GM21576 (cell line): ENCODE measurements around the gene OPRD1.
"Not testable (repeated sequence)": the region's sequence is repeated elsewhere in the genome, so short reads cannot be mapped to it uniquely, and the experiment has no call there.

Source experiments
- ATAC-seq: cut with Tn5 transposase; IDR thresholded peaks from one replicate; pipeline ENCODE4 v1.9.1; 2021; ENCODE audit warnings: mild to moderate bottlenecking, moderate library complexity; ENCODE audit not compliant: unreplicated experiment

OPRD1 gene

DNA sequence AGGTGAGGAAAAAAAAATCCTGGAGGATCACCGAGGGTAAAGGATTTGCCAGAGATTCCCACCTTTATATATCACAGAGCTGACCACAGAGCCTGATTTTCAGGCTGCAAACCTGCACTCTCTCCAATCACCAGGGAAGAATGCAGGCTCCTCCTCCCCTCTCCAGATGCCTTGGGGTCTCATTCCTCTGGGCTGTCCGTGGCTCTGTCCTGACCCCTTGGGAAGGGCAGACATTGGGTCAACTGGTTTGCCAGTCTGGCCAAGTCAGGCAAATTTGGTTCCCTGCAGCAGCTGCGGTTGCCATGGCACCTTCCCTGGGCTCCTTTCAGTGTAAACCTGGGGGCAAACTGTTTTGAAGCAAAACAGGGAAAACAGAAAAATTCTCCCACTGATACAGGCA lies 11.6 kb upstream of the OPRD1 start:
- ATAC-seq: no peak

DNA sequence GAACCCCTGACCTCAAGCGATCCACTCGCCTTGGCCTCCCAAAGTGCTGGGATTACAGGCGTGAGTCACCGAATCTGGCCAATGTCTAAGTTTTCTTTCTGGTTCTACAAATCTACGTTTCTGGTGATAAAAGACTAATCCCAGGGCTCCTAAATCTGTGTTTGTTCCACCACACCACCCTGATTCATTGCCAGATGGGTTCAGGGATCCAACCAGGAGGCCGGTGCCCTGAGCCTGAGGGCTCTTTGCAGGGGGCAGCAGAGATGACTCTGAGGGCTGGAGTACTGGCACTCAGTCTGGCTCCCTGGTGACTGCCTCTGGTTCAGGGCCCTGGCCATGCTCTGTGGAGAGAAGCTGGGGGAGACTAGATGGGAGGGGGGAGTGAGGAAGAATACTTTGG lies 10.5 kb upstream of the OPRD1 start:
- ATAC-seq: no peak

DNA sequence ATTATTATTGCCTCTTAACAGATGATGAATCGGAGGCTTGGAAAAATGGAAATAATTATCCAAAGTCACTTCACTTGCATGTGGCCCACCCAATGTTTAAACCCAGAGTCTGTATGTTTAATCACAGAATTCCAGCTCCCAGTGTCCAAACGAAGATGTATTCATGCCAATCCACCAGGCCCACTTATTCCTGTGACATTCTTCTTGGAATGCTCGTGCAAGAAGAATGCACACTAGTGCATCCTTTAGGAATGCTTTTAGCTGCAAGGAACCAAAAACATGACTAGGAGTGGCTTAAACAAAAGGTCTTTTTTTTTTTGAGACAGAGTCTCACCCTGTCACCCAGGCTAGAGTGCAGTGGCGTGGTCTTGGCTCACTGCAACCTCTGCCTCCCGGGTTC lies 8.9 kb upstream of the OPRD1 start:
- no peak for ATAC-seq

DNA sequence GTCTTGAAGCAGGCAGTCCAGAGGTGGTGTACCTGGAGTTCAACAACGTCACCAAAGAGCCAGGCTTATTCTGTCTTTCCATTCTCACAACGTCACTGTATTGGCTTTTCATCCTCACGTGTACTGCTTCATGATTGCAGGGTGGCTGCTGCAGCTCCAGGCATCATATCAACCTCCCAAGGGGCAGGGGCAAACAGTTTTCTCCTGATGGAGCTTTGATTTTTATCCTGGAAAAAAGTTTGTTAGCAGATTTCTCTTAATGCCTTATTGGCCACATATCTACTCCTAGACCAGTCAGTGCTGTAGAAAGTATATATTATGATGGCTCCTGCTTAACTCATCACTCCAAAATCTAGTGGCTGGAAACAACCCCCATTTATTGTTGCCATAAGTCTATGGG lies 8.3 kb upstream of the OPRD1 start:
- ATAC-seq: no peak

DNA sequence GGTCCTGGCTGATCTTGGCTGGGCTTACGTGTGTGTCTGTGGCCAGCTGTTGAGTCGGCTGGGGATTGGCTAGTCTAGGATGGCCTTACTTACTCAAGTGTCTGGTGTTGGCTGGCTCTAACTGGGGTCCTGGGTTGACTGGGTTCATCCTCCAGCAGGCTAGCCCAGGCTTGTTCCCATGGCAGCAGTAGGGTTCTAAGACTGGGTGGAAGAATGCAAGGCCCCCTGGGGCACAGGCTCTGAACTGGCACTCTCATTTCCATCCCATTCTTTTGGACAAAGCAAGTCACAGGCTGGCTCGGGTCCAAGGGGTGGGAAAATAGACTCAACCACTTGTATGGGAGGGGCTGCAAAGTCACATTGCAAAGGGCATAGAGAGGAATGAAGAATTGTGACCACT lies 7.9 kb upstream of the OPRD1 start:
- ATAC-seq: no peak

DNA sequence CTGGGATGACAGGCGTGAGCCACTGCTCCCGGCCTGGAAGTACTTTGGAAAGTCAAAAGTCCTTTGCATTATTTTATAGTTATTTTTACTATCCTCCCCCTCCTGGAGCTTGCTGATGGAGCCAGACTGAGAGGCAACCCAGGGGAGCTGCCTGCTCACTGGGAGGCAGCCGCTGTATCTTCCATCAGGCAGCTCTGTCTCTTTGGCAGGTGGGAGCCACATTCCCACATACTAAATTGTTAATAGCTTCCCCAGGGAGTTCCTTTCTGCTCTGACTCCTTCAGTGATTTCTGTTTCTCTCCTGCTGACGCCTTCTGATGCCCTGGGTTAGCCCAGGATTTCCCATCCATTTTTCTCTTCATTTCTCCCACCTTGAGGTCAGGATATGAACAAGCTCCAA lies 4.9 kb upstream of the OPRD1 start:
- ATAC-seq: no peak

DNA sequence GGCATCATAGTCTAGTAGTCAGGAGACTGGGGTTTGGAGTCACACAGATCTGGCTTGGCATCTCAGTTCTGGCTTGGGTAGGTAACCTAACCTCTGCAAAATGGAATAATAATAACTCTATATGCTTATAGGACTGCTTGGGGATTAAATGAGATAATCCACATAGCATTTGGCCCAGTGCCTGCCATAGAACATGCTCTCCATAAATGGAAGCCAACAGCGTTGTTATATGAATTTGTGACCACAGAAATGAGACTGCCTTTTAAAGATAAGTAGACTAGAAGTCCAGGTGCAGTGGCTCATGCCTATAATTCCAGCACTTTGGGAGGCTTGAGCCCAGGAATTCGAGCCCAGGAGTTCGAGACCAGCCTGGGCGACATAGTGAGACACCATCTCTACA lies 4.0 kb upstream of the OPRD1 start:
- ATAC-seq: no peak

DNA sequence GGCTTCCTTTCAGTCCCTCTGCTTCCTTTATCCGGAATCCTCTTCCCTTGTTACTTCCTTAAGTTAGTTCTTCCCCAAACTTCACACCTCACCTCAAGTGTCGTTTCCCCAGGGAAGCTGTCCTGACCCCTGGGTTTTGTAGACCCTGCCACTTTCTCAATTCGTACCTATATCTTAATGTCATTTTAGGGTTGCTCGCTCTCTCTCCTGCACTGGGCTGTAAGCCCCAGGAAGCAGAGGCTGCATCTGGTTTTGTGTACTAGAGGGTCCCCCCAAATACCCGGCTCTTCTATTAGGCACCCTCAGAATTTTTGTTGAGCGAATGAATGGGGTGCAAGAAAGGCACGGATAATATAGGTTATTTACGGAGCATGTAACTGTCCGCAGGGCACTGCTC lies 603 bp upstream of the OPRD1 start:
- no peak for ATAC-seq

DNA sequence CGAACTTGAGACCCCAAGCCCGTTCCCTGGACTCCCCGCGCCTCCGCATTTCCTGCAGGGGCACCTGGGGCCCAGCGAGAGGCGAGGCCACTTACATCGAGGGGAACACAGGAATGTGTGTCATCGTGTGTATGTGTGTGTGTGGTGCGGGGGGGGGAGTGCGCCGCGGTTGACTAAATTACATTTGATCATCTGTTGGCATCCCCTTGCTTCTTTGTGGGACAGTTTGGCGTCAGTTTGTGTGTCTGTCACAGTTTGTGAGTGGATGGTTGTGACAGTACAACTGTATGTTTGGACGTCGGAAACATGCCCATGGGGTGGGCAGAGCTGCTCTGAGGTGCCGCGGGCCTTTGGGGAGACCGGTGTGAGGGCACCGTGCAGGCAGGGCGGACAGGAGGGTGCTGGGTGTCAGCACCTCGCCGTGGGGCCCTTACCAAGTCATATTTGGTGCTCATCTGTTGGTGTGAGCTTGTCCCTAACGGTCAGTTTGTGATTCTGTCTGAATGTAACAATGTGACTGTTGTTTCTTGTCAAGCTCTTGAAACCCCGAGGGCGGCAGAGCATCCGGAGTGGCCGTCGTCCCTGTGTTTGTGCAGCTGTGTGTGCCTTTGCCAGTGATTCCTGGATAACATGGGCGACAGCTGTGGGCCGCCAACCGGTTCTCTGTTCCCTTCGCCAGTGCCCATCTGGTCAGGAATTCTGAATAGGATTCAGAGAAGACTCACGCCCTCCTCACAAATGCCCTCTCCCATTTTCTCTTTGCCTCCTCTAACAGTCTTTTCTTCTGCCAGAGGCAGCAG lies 899 bp downstream of the OPRD1 start:
- ATAC-seq: no peak

DNA sequence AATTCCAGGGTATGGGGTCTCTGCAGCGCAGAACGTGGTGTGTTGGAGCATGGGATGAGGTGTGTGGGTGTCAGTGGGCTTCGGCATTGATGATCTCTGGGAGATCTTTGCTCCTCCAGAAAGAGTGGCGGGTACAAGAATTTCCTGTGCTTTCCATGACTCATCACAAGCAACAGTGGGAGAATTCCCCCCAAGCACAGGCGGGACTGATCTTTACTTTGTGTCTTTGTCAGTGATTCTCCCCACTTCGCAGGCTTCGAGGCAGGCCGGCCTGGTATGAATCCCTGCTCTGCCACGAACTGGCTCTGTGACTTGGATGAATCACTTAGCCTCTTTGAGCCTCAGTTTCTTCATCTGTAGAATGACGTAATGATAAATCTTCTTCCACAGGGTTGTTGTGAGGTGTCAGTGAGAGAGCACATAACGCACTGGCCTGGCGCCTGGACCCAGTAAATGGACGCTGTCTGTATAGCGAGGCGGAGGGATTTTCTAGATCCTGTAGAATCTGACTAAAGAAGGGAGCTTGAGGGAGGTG lies 2.0 kb downstream of the OPRD1 start:
- no peak for ATAC-seq

DNA sequence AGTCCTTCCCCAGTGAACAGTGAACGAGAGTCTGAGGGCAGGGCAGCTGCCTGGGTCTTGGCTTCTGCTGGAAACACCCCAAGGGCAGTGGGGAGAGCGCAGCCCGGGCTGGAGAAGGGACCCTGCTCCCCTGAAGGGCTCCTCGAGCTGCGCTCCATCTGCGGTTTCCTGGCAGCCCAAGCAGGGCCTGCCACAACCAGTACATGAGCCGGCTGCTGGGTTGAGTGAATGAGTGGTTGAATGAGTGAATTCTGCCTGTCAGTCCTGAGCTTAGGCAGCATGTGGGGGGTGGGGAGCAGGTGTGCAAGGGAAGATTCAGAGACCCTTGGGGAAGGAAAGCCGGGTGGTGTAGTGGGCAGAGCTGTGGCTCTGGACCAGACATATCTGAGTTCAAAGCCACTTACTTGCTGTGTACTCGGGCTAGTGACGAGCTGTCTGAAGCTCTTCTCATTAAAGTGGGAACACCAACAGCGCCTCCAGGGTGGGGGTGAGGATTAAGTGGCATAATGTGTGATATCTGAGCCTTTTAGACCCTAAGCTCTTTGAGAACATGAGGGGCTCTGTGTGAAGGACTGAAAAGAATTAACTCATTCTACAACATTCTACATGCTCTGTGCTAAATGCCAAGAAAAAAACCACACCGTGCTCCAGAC lies 3.7 kb downstream of the OPRD1 start:
- no peak for ATAC-seq

DNA sequence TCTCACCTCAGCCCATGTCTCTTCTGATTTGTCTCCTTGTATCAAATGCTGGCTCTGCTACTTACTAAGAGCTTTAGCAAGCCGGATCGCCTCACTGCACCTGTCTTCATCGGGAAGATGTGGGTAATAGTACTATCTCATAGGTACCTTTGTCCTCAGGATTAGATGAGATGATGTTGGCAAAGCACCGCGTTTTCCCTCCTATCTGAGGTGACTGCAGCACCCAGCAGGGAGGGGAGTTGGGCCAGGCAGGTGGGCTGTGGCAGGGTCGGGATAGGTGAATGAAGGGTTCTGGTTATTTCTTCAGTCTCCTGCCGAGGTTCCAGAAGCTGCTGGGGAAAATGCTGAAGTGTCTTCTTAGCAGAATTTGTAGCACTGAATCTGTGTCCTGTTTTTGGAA lies 5.2 kb downstream of the OPRD1 start:
- ATAC-seq: no peak

DNA sequence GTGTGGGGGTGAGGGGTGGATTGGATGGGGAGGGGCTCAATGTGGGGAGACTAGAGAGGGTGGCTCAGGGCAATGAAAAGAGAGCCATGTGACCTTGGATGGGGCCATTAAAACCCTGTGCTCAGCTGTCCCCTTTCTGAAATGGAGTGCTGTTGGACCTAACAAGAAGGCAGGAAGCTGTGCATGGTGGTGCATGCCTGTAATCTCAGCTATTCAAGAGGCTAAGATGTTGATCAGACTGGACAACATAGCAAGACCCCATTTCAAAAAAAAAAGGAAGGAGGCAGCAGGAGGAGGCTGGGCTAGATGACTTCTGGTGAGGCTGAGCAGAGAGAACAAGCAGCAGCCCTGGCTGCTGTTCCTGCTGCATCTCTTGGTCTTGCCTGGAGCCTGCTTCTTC lies 7.0 kb downstream of the OPRD1 start:
- no peak for ATAC-seq

DNA sequence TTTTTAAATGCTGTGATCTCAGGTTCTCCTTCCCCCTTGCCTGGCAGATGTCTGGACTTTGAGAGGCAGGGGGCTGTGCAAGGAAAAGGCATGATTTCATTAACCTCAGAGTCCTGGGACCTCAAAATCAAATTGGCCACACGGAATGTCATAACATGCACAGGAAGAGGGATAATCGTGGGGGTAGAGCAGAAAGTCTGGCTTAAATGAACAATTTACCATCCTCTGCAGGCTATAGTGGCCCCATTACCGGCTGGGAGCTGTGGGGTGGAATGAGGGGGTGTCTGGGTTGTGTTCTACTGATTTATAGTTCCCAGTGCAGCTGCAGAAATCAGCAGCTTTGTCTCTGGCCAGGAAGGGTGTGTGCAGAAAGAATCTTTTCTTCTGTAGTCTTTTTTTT lies 10.8 kb downstream of the OPRD1 start:
- no peak for ATAC-seq

DNA sequence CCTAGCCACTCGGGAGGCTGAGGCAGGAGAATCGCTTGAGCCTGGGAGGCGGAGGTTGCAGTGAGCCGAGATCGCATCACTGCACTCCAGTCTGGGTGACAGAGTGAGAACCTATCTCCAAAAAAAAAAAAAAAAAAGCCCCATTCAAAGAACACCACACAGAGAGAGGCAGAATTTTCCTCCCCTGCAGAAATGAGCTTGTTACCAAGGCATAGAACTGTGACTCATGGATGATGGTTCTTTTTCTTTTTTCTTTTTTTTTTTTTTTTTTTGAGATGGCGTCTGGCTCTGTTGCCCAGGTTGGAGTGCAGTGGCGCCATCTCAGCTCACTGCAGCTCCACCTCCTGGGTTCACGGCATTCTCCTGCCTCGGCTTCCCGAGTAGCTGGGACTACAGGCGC lies 12.1 kb downstream of the OPRD1 start:
- not testable (repeated sequence) for ATAC-seq

DNA sequence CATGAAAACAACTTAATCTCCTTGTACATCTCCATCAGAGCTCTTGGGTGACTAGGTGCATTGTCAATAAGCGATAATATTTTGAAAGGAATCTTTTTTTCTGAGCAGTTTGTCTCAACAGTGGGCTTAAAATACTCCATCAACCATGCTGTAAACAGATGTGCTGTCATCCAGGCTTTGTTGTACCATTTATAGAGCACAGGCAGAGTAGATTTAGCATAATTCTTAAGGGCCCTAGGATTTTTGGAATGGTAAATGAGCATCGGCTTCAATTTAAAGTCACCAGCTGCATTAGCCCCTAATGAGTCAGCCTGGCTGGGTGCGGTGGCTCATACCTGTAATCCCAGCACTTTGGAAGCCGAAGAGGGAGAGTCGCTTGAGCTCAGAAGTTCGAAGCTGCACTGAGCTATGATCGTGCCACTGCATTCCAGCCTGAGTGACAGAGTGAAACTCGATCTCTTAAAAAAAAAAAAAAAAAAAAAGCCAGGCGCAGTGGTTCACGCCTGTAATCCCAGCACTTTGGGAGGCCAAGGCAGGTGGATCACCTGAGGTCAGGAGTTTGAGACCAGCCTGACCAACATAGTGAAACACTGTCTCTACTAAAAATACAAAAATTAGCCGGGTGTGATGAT lies 16.4 kb downstream of the OPRD1 start:
- ATAC-seq: not testable (repeated sequence)

DNA sequence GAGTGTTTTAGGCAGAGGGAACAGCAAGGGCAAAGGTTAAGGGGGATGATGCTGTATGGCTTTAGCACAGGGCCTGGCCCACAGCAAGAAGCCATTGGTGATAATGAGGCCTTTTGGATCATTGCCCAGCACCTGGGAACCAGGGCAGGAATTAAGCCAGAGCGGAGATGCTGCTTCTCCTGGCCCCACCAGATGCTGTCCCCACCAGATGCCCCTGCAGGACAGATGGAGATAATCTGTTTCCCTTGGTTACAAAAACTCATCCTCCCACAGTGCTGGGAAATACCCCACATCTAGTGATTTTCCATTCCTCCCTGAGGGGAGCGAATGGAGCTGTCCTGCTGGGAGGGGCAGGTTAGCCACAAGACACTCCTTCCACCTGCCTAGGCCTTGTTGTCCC lies 18.8 kb downstream of the OPRD1 start:
- ATAC-seq: no peak

DNA sequence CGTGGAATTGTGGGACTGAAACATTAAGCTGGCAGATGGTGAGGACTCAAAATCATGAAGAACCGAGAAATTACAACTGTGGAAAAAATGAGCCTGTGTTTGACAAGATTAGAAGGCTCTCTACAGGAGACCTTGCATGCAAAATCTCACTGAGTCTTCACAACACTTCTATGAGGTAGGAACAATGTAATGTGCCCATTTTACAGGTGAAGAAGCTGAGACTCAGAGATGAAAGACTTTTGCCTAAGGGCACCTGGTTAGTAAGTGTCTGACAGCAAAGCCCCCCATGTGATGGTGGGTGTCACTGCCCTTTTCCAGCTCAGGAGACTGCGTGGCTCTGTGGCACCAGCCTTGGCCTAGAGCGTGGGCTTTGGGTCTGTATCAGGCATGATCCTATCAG lies 21.0 kb downstream of the OPRD1 start:
- ATAC-seq: no peak

DNA sequence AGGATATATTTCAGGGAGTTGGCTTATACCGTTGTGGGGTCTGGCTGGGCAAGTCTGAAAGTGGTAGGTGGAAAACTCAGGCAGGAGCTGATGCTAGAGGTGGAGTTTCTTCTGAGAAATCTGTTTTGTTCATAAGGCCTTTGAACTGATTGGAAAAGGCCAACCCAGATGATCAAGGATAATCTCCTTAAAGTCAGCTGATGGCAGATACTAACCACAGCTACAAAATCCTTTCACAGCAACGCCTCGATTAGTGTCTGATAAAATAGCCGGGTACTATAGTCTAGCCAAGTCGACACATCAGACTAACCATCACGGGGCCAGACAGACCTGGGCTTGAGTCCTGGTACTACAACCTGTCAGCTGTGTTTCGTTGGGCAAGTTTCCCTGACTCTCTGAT lies 21.4 kb downstream of the OPRD1 start:
- ATAC-seq: no peak

DNA sequence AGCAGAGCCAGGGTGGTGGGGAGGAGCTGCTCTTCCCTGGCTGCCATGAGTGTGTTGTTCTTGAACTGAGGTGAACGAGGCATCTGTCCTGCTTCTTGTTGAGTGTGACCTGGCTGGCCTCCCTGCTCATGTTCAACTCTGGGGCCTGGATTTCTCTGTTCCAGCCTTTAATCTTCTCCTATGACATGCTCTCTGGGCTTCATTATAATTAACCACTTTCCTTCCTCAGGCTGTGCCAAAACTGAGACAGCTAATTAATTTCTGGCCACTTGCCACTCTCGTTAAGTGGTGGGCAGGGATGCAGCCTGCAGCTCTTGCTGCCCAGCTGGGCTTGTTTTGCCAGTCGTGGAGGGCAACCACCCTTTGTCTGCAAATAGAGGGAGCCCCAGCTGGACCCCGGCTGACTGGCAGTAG lies 23.3 kb downstream of the OPRD1 start:
- ATAC-seq: no peak

DNA sequence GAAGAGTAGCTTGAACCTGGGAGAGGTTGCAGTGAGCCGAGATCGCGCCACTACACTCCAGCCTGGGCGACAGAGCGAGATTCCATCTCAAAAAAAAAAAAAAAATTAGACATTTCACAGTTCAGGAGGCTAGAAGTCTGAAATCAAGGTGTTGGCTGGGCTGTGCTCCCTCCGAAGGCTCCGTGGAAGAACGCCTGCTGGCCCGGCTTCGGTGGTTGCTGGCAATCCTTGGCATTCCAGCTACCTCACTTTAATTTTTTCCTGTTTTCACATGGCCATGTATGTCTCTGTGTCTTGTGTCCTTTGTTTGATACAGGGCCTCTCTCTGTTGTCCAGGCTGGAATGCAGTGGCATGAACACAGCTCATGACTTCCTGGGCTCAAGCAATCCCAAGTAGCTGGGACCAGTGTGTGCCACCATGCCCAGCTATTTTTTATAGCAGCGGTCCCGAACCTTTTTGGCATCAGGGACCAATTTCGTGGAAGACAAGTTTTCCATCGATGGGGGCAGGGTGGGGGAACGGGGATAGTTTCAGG lies 24.5 kb downstream of the OPRD1 start:
- ATAC-seq: no peak
